ENCODE results near the gene BRCA1. TPM values are rescaled to one million over a fixed set of nuclear protein-coding genes. Genes with fewer than 3 reads are reported as not detected.

BRCA1 gene
- total RNA-seq, 1 donor from 2014 or later, result 17.2 TPM

GRCh38 chr17:43018932-43019331, 106.2 kb downstream of the BRCA1 start:
- Histone ChIP-seq H3K27me3 (ENCODE audit: control insufficient read depth in 3 of 3, insufficient read depth in 3 of 3, low read length in 3 of 3) (no peaks in the 10 kb centered on the region), H3K4me1 (ENCODE audit: control insufficient read depth in 3 of 3, insufficient read depth in 3 of 3, low read length in 3 of 3) (peaks cover 33 to 55% (median 40%) of the 10 kb centered on the region in 3 donors), H3K9me3 (ENCODE audit: control insufficient read depth in 3 of 3, low read length in 3 of 3) (no peaks in the 10 kb centered on the region), H3K4me3 (ENCODE audit: low read length in 3 of 3) (no peak overlapping the region), H3K36me3 (ENCODE audit: control insufficient read depth in 3 of 3, insufficient read depth in 3 of 3, low read length in 3 of 3) (peaks cover 19 to 26% (median 22%) of the 10 kb centered on the region in 3 donors), H3K9ac (ENCODE audit: low read depth in 1 of 3, low read length in 3 of 3) (no peak overlapping the region), H3K27ac (ENCODE audit: low read depth, low read length) (no peak overlapping the region)

GRCh38 chr17:43018008-43018853, 106.9 kb downstream of the BRCA1 start:
- Histone ChIP-seq H3K36me3 (ENCODE audit: control insufficient read depth in 3 of 3, insufficient read depth in 3 of 3, low read length in 3 of 3) (peaks cover 23 to 33% (median 26%) of the 10 kb centered on the region in 3 donors), H3K9me3 (ENCODE audit: control insufficient read depth in 3 of 3, low read length in 3 of 3) (no peaks in the 10 kb centered on the region), H3K4me1 (ENCODE audit: control insufficient read depth in 3 of 3, insufficient read depth in 3 of 3, low read length in 3 of 3) (peaks cover 35 to 55% (median 40%) of the 10 kb centered on the region in 3 donors), H3K27ac (ENCODE audit: low read depth, low read length) (no peak overlapping the region), H3K27me3 (ENCODE audit: control insufficient read depth in 3 of 3, insufficient read depth in 3 of 3, low read length in 3 of 3) (no peaks in the 10 kb centered on the region), H3K9ac (ENCODE audit: low read depth in 1 of 3, low read length in 3 of 3) (no peak overlapping the region), H3K4me3 (ENCODE audit: low read length in 3 of 3) (no peak overlapping the region)

GRCh38 chr17:43016216-43016615, 108.9 kb downstream of the BRCA1 start:
- Histone ChIP-seq H3K36me3 (ENCODE audit: control insufficient read depth in 3 of 3, insufficient read depth in 3 of 3, low read length in 3 of 3) (peaks cover 26 to 37% (median 31%) of the 10 kb centered on the region in 3 donors), H3K9ac (ENCODE audit: low read depth in 1 of 3, low read length in 3 of 3) (peak overlapping the region in 1 of 3 donors; percentile 3), H3K9me3 (ENCODE audit: control insufficient read depth in 3 of 3, low read length in 3 of 3) (no peaks in the 10 kb centered on the region), H3K4me3 (ENCODE audit: low read length in 3 of 3) (no peak overlapping the region), H3K27me3 (ENCODE audit: control insufficient read depth in 3 of 3, insufficient read depth in 3 of 3, low read length in 3 of 3) (no peaks in the 10 kb centered on the region), H3K4me1 (ENCODE audit: control insufficient read depth in 3 of 3, insufficient read depth in 3 of 3, low read length in 3 of 3) (peaks cover 39 to 50% (median 43%) of the 10 kb centered on the region in 3 donors), H3K27ac (ENCODE audit: low read depth, low read length) (peak overlapping the region; percentile 39)

GRCh38 chr17:43015579-43015978, 109.6 kb downstream of the BRCA1 start:
- no peak overlapping the region for H3K4me3 ChIP-seq (ENCODE audit: low read length in 3 of 3)
- no peaks in the 10 kb centered on the region for H3K27me3 ChIP-seq (ENCODE audit: control insufficient read depth in 3 of 3, insufficient read depth in 3 of 3, low read length in 3 of 3)
- no peaks in the 10 kb centered on the region for H3K9me3 ChIP-seq (ENCODE audit: control insufficient read depth in 3 of 3, low read length in 3 of 3)
- H3K36me3 ChIP-seq (ENCODE audit: control insufficient read depth in 3 of 3, insufficient read depth in 3 of 3, low read length in 3 of 3), result peaks cover 26 to 37% (median 34%) of the 10 kb centered on the region in 3 donors
- peak overlapping the region in 1 of 3 donors; percentile 25 for H3K9ac ChIP-seq (ENCODE audit: low read depth in 1 of 3, low read length in 3 of 3)
- peak overlapping the region; percentile 39 for H3K27ac ChIP-seq (ENCODE audit: low read depth, low read length)
- H3K4me1 ChIP-seq (ENCODE audit: control insufficient read depth in 3 of 3, insufficient read depth in 3 of 3, low read length in 3 of 3), result peaks cover 38 to 46% (median 39%) of the 10 kb centered on the region in 3 donors

- no peaks in the 10 kb centered on the region for H3K9me3 ChIP-seq (ENCODE audit: control insufficient read depth in 3 of 3, low read length in 3 of 3)
- H3K4me1 ChIP-seq (ENCODE audit: control insufficient read depth in 3 of 3, insufficient read depth in 3 of 3, low read length in 3 of 3), result peaks cover 33 to 40% (median 33%) of the 10 kb centered on the region in 3 donors
- peak overlapping the region; percentile 3 to 25 (median 20) for H3K9ac ChIP-seq (ENCODE audit: low read depth in 1 of 3, low read length in 3 of 3)
- H3K4me3 ChIP-seq (ENCODE audit: low read length in 3 of 3), result no peak overlapping the region
- no peaks in the 10 kb centered on the region for H3K27me3 ChIP-seq (ENCODE audit: control insufficient read depth in 3 of 3, insufficient read depth in 3 of 3, low read length in 3 of 3)
- H3K27ac ChIP-seq (ENCODE audit: low read depth, low read length), result peak overlapping the region; percentile 39
- H3K36me3 ChIP-seq (ENCODE audit: control insufficient read depth in 3 of 3, insufficient read depth in 3 of 3, low read length in 3 of 3), result peaks cover 26 to 37% (median 34%) of the 10 kb centered on the region in 3 donors
These were observed 110.3 kb downstream of the BRCA1 start for GRCh38 chr17:43014649-43015542.

GRCh38 chr17:43014020-43014648, 111.0 kb downstream of the BRCA1 start:
- no peak overlapping the region for H3K4me3 ChIP-seq (ENCODE audit: low read length in 3 of 3)
- H3K9ac ChIP-seq (ENCODE audit: low read depth in 1 of 3, low read length in 3 of 3), result peak overlapping the region in 2 of 3 donors; percentile 3 to 20
- H3K4me1 ChIP-seq (ENCODE audit: control insufficient read depth in 3 of 3, insufficient read depth in 3 of 3, low read length in 3 of 3), result peaks cover 27 to 34% (median 27%) of the 10 kb centered on the region in 3 donors
- H3K36me3 ChIP-seq (ENCODE audit: control insufficient read depth in 3 of 3, insufficient read depth in 3 of 3, low read length in 3 of 3), result peaks cover 26 to 37% (median 34%) of the 10 kb centered on the region in 3 donors
- H3K27me3 ChIP-seq (ENCODE audit: control insufficient read depth in 3 of 3, insufficient read depth in 3 of 3, low read length in 3 of 3), result no peaks in the 10 kb centered on the region
- H3K27ac ChIP-seq (ENCODE audit: low read depth, low read length), result peak overlapping the region; percentile 39
- no peaks in the 10 kb centered on the region for H3K9me3 ChIP-seq (ENCODE audit: control insufficient read depth in 3 of 3, low read length in 3 of 3)

GRCh38 chr17:43013296-43013695, 111.9 kb downstream of the BRCA1 start:
- no peaks in the 10 kb centered on the region for H3K27me3 ChIP-seq (ENCODE audit: control insufficient read depth in 3 of 3, insufficient read depth in 3 of 3, low read length in 3 of 3)
- H3K4me1 ChIP-seq (ENCODE audit: control insufficient read depth in 3 of 3, insufficient read depth in 3 of 3, low read length in 3 of 3), result peaks cover 24 to 28% (median 27%) of the 10 kb centered on the region in 3 donors
- no peak overlapping the region for H3K9ac ChIP-seq (ENCODE audit: low read depth in 1 of 3, low read length in 3 of 3)
- H3K27ac ChIP-seq (ENCODE audit: low read depth, low read length), result no peak overlapping the region
- peaks cover 22 to 34% (median 32%) of the 10 kb centered on the region in 3 donors for H3K36me3 ChIP-seq (ENCODE audit: control insufficient read depth in 3 of 3, insufficient read depth in 3 of 3, low read length in 3 of 3)
- H3K4me3 ChIP-seq (ENCODE audit: low read length in 3 of 3), result no peak overlapping the region
- H3K9me3 ChIP-seq (ENCODE audit: control insufficient read depth in 3 of 3, low read length in 3 of 3), result no peaks in the 10 kb centered on the region

GRCh38 chr17:43011728-43012472, 113.3 kb downstream of the BRCA1 start:
- H3K9ac ChIP-seq (ENCODE audit: low read depth in 1 of 3, low read length in 3 of 3), result no peak overlapping the region
- H3K36me3 ChIP-seq (ENCODE audit: control insufficient read depth in 3 of 3, insufficient read depth in 3 of 3, low read length in 3 of 3), result peaks cover 16 to 27% (median 26%) of the 10 kb centered on the region in 3 donors
- H3K4me3 ChIP-seq (ENCODE audit: low read length in 3 of 3), result no peak overlapping the region
- H3K4me1 ChIP-seq (ENCODE audit: control insufficient read depth in 3 of 3, insufficient read depth in 3 of 3, low read length in 3 of 3), result peaks cover 24 to 27% (median 26%) of the 10 kb centered on the region in 3 donors
- H3K27me3 ChIP-seq (ENCODE audit: control insufficient read depth in 3 of 3, insufficient read depth in 3 of 3, low read length in 3 of 3), result no peaks in the 10 kb centered on the region
- no peaks in the 10 kb centered on the region for H3K9me3 ChIP-seq (ENCODE audit: control insufficient read depth in 3 of 3, low read length in 3 of 3)
- H3K27ac ChIP-seq (ENCODE audit: low read depth, low read length), result peak overlapping the region; percentile 3

All from skeletal muscle tissue (tissue), 4 donors.